GM12878 (cell line): ENCODE results near the gene SLC25A42. TPM values are rescaled to one million over a fixed set of nuclear protein-coding genes. Genes with fewer than 3 reads are reported as not detected.

Experiments used
- ATAC-seq: fragments of 200-7000 bp; cut with Tn5 transposase; 3 replicates; pipeline ENCODE4 v1.9.1; 2020; ENCODE audit warnings: mild to moderate bottlenecking, moderate library complexity
- BruUV-seq: library from RNA; stranded (reverse); fragments of 400-500 nt; replicated peaks from 2 replicates; lab custom pipeline; 2021; lab: Mats Ljungman, UMichigan
- CTCF ChIA-PET: fragments of 300-600 bp; sonication (Branson Sonifier 250); formaldehyde crosslinking; extraction: SDS; loops from one replicate; lab custom pipeline; 2021; ENCODE audit warnings: inconsistent platforms; lab: Yijun Ruan, JAX
- POLR2A ChIA-PET: fragments of 350-600 bp; formaldehyde crosslinking; extraction: SDS; loops from one replicate; lab custom pipeline; 2021; ENCODE audit warnings: inconsistent platforms; lab: Charles Lee
- RAD21 ChIA-PET: fragments of 300-600 bp; sonication (Branson Sonifier 250); formaldehyde crosslinking; loops from one replicate; lab custom pipeline; 2023; ENCODE audit warnings: antibody characterized with exemption; ENCODE audit not compliant: unreplicated experiment; lab: Charles Lee
- SMC1A ChIA-PET: fragments of 300-600 bp; sonication (Branson Sonifier 250); formaldehyde crosslinking; loops from one replicate; lab custom pipeline; 2023; ENCODE audit not compliant: unreplicated experiment, uncharacterized antibody; lab: Charles Lee
- DNase-seq: peaks from one replicate; pipeline ENCODE4 v3.0.0-alpha.2; 2011; ENCODE audit warnings: low read depth, low spot score
- FAIRE-seq: peaks from 3 replicates; lab custom pipeline; 2011; peaks lifted over from hg19 to GRCh38; lab: Jason Lieb, UNC
- H2AFZ ChIP-seq: 2 replicates; pipeline ENCODE4 v1.6.0; 2011; ENCODE audit warnings: low read depth, low read length, control low read depth; ENCODE audit not compliant: control insufficient read depth
- H3K27ac ChIP-seq: 2 replicates; pipeline ENCODE4 v1.5.1; 2011; ENCODE audit warnings: control low read depth; ENCODE audit not compliant: control insufficient read depth, insufficient read depth
- H3K27me3 ChIP-seq, 2 experiments: replicated peaks in 1 of 2; 2 replicates each; pipeline versions ENCODE4 v1.6.0 to v1.6.1; 2011; ENCODE audit warnings: low read length in 1 of 2; ENCODE audit not compliant: control insufficient read depth in 2 of 2, insufficient read depth in 2 of 2
- H3K36me3 ChIP-seq, 2 experiments: 2 replicates each; pipeline ENCODE4 v1.5.1; 2011; ENCODE audit warnings: low read length in 1 of 2; ENCODE audit not compliant: control insufficient read depth in 2 of 2, insufficient read depth in 2 of 2
- H3K4me1 ChIP-seq: 2 replicates; pipeline ENCODE4 v1.6.1; 2011; ENCODE audit warnings: mild to moderate bottlenecking, low read length, moderate library complexity, mixed read lengths; ENCODE audit not compliant: control insufficient read depth, insufficient read depth
- H3K4me2 ChIP-seq: 2 replicates; pipeline ENCODE4 v1.6.0; 2011; ENCODE audit warnings: control low read depth; ENCODE audit not compliant: control insufficient read depth, insufficient read depth
- H3K4me3 ChIP-seq: fragments of 200-600 bp; sonication (generic); 2 replicates; pipeline ENCODE4 v1.5.1; 2016
- H3K79me2 ChIP-seq: 2 replicates; pipeline ENCODE4 v1.6.0; 2011; ENCODE audit warnings: low read length; ENCODE audit not compliant: control insufficient read depth, insufficient read depth
- H3K9ac ChIP-seq: 2 replicates; pipeline ENCODE4 v1.8.0; 2011; ENCODE audit warnings: low read length, control low read depth, mixed read lengths; ENCODE audit not compliant: control insufficient read depth, insufficient read depth
- H3K9me3 ChIP-seq: replicated peaks from 3 replicates; pipeline ENCODE4 v1.5.1; 2011; ENCODE audit warnings: mild to moderate bottlenecking, low read length; ENCODE audit not compliant: control insufficient read depth, insufficient read depth
- H4K20me1 ChIP-seq: 2 replicates; pipeline ENCODE4 v1.6.0; 2011; ENCODE audit not compliant: control insufficient read depth, insufficient read depth
- CREB1 ChIP-seq: IDR thresholded peaks from 2 replicates; pipeline ENCODE4 v1.6.1; 2012; ENCODE audit warnings: low read depth, mild to moderate bottlenecking, inconsistent platforms
- CREM ChIP-seq: IDR thresholded peaks from 2 replicates; pipeline ENCODE4 v1.6.1; 2014; ENCODE audit warnings: antibody characterized with exemption, low read depth
- E2F4 ChIP-seq: IDR thresholded peaks from 2 replicates; pipeline ENCODE4 v1.6.1; 2012; ENCODE audit warnings: low read depth, low read length, improper control_type of control experiment
- GABPA ChIP-seq: IDR thresholded peaks from 2 replicates; pipeline ENCODE4 v1.6.1; 2014; ENCODE audit warnings: antibody characterized with exemption, low read depth, mild to moderate bottlenecking, inconsistent platforms
- HDAC6 ChIP-seq: fragments of 200-600 bp; sonication (generic); IDR thresholded peaks from one replicate; pipeline ENCODE4 v1.8.0; 2017; ENCODE audit warnings: antibody characterized with exemption; ENCODE audit not compliant: unreplicated experiment
- MYB ChIP-seq: fragments of 150-350 bp; IDR thresholded peaks from 2 replicates; pipeline ENCODE4 v1.6.1; 2014; ENCODE audit warnings: mild to moderate bottlenecking, low read depth, low read length, borderline replicate concordance
- POU2F2 ChIP-seq: IDR thresholded peaks from 3 replicates; pipeline ENCODE4 v1.6.1; 2011; ENCODE audit warnings: low read depth, mild to moderate bottlenecking, low read length, borderline replicate concordance
- SIN3A ChIP-seq: IDR thresholded peaks from 2 replicates; pipeline ENCODE4 v1.6.1; 2012; ENCODE audit warnings: low read depth, low read length, improper control_type of control experiment
- SMAD5 ChIP-seq: IDR thresholded peaks from 2 replicates; pipeline ENCODE4 v1.6.1; 2016; ENCODE audit warnings: antibody characterized with exemption, low read depth
- SP1 ChIP-seq: IDR thresholded peaks from one replicate; pipeline ENCODE4 v1.6.1; 2011; ENCODE audit warnings: low read depth, low read length
- SUPT20H ChIP-seq: IDR thresholded peaks from 2 replicates; pipeline ENCODE4 v1.6.1; 2011; ENCODE audit warnings: low read depth, mild to moderate bottlenecking, low read length, moderate library complexity, borderline replicate concordance; ENCODE audit not compliant: control insufficient read depth
- TAF1 ChIP-seq: IDR thresholded peaks from 2 replicates; pipeline ENCODE4 v1.6.1; 2011; ENCODE audit warnings: mild to moderate bottlenecking, low read depth, low read length, borderline replicate concordance
- TCF12 ChIP-seq: IDR thresholded peaks from 2 replicates; pipeline ENCODE4 v1.6.1; 2011; ENCODE audit warnings: low read depth, mild to moderate bottlenecking, low read length
- WGBS: methylation state at CpG from one replicate; pipeline ENCODE4 v1.1.6; 2016; ENCODE audit warnings: low lambda C conversion rate; ENCODE audit not compliant: insufficient replicate concordance, insufficient coverage; ENCODE audit errors: missing lambda C conversion rate; 5-methylcytosine and 5-hydroxymethylcytosine counted together
- in situ Hi-C: fragments of 300-500 bp; cut with MboI; formaldehyde crosslinking; loops from 9 replicates; pipeline ENCODE4 v1.14.3; 2018; ENCODE audit warnings: mixed read lengths
- intact Hi-C: fragments of 100-400 bp; cut with micrococcal nuclease; formaldehyde crosslinking; loops from one replicate; pipeline ENCODE4 v1.14.2; 2022; ENCODE audit not compliant: unreplicated experiment
- polyA plus RNA-seq, 11 experiments: library from polyadenylated mRNA; depleted of rRNA in 4 of 11; unstranded in 6 of 11; stranded (reverse) in 5 of 11; fragments of >200 nt; fragmentation: Nextera tagmentation in 4 of 11; fragmentation: Illumina TruSeq in 1 of 11; extraction: Ambion mirVana in 4 of 11; extraction: Trizol in 1 of 11; gene quantifications; 1 replicate in 1 of 11; 2 replicates in 10 of 11; pipeline versions ENCODE4 v1.2.1 to v1.2.3, GENCODE V29; 2011 to 2016; ENCODE audit warnings: inconsistent platforms in 2 of 11, missing spikeins in 2 of 11, low read depth in 1 of 11
- total RNA-seq, 4 experiments: library from RNA; depleted of rRNA in 3 of 4; stranded (reverse); fragments of >200 nt in 3 of 4; fragmentation: Illumina TruSeq in 1 of 4; extraction: Trizol in 1 of 4; gene quantifications; 2 replicates each; pipeline versions ENCODE4 v1.2.1 to v1.2.3, GENCODE V29; 2013 to 2021

The SLC25A42 gene
- total and polyA plus RNA-seq, 10 of the 15 experiments (the other 5 are each of a cell fraction or from before 2014, with no cell fraction given): 0.24 to 19.2 (median 9.6) TPM

- ChIA-PET RAD21 (no interaction called here), POLR2A (no interaction called here), SMC1A (interaction anchor here (1.1 kb wide), 1 partner anchor 11 kb away, joined by 3 read pairs; no protein-coding TSS in a partner anchor), CTCF (interaction anchor here (0.6 kb wide), 1 partner anchor 10 kb away, joined by 4 read pairs; no protein-coding TSS in a partner anchor)
- intact Hi-C loops: no loop called here
- no TSS peak for BruUV-seq
- no peak for FAIRE-seq
- Histone ChIP-seq H3K36me3 (peaks cover 1 to 22% of the 10 kb centered on the region in 2 experiments), H3K27ac (no peak overlapping the region), H3K4me3 (peak overlapping the region; percentile 99), H2AFZ (no peak overlapping the region), H4K20me1 (no peaks in the 10 kb centered on the region), H3K79me2 (peaks cover 41% of the 10 kb centered on the region), H3K4me2 (peak overlapping the region; percentile 85), H3K9me3 (no peaks in the 10 kb centered on the region), H3K27me3 (no peaks in the 10 kb centered on the region), H3K4me1 (peaks cover 5% of the 10 kb centered on the region), H3K9ac (peak overlapping the region; percentile 93; the same call in 1 of the 2 replicates)
- WGBS: 43% methylated on average over 5 of the region's 5 CpGs
- ATAC-seq: no peak
- in situ Hi-C loops: no loop called here
- TF ChIP-seq SMAD5: no peak
- DNase-seq: no peak
These were observed 31.9 kb upstream of the SLC25A42 start for GRCh38 chr19:19031891-19032290.

- Histone ChIP-seq H3K4me1 (peaks cover 5% of the 10 kb centered on the region), H3K9me3 (no peaks in the 10 kb centered on the region; the same call in 2 of the 3 replicates), H3K9ac (peak overlapping the region; percentile 93), H3K4me3 (peak overlapping the region; percentile 99), H3K27ac (peak overlapping the region; percentile 94), H3K36me3 (peaks cover 1 to 17% of the 10 kb centered on the region in 2 experiments), H2AFZ (peak overlapping the region; percentile 89), H3K4me2 (peak overlapping the region; percentile 85), H4K20me1 (no peaks in the 10 kb centered on the region), H3K79me2 (peaks cover 42% of the 10 kb centered on the region), H3K27me3 (no peaks in the 10 kb centered on the region)
- intact Hi-C loops: no loop called here
- no peak for FAIRE-seq
- TSS peak; percentile 80 for BruUV-seq
- SMC1A ChIA-PET: interaction anchor here (1.1 kb wide), 1 partner anchor 11 kb away, joined by 3 read pairs; no protein-coding TSS in a partner anchor
- RAD21 ChIA-PET: no interaction called here
- peak; percentile 65 for DNase-seq
- POLR2A ChIA-PET: interaction anchor here (0.5 kb wide), 1 partner anchor 40 kb away, joined by 3 read pairs; no protein-coding TSS in a partner anchor
- in situ Hi-C loops: no loop called here
- CTCF ChIA-PET: no interaction called here
- WGBS: under 1% methylated on average over 27 of the region's 31 CpGs
- ATAC-seq: peak; percentile 68
- no peak for TF ChIP-seq TCF12
- 0 out of 2 replicates have a peak, but pooled peaks have one; percentile 49 for TF ChIP-seq CREM
- TF ChIP-seq MYB: no peak
- no peak for TF ChIP-seq POU2F2
- TF ChIP-seq SIN3A: 0 out of 2 replicates have a peak, but pooled peaks have one; percentile 24
- no peak for TF ChIP-seq SUPT20H
- TF ChIP-seq CREB1: peak; percentile 79
- no peak; the same call in 1 of the 2 replicates for TF ChIP-seq SMAD5
- TF ChIP-seq HDAC6: no peak
- peak; percentile 54; the same call in 1 of the 2 replicates for TF ChIP-seq GABPA
- TF ChIP-seq SP1: peak; percentile 91
- TF ChIP-seq E2F4: no peak
- TF ChIP-seq TAF1: 0 out of 2 replicates have a peak, but pooled peaks have one; percentile 31
These were observed 31.2 kb upstream of the SLC25A42 start for GRCh38 chr19:19032420-19033175.
